HG02623 (cell line): ENCODE results near the gene RIMOC1.
A peak's percentile ranks its signal among the peaks of the same experiment; 100 is the strongest.

Experiments
- ATAC-seq: cut with Tn5 transposase; IDR thresholded peaks from one replicate; pipeline ENCODE4 v1.9.1; 2021; ENCODE audit warnings: moderate library complexity; ENCODE audit not compliant: unreplicated experiment

Gene RIMOC1

DNA sequence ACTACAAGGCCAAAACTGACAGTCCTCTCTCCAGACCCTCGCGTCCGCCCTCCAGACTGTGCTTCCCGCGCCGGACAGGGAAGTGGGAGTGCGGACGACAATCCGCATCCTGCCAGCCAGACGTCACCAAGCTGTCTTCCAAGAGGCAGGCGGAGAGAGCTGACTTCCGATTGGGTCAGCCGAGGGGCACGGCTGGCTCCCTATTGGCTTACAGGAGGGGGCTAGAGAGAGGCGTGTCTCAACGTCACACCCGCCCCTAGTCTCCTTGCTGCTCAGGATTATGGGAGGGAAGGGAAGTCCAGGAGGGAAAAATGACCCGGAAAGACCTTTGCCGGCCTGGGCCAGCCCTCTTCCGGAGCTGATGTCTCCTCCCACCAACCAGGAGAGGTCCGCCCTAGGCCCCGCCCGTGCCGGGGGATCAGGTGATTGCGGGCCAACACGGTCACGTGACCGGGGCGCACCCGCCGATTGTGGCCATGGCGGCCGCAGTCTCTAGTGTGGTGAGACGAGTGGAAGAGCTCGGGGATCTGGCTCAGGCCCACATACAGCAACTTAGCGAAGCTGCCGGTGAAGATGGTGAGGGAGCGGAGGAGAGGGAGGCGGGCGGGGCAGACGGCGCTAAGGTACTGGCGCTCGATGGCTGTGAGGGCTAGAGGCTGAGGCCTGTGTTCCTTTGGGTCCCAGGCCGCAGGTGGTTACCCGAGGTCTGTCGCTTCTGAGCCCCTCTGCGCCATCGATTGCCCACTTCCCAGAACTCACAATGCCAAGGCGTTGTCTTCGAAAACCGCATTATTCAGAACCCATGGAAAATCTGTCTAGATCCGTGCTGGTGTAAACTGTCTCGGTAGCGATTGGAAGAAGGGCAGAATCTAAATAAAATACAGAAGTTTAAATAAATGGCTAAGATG lies at the start of gene RIMOC1:
Gene RIMOC1 (plus strand): TSS at position 453 of the 908 bp plus-strand sequence. CDS start 24 bp downstream, at position 477.
- peak; percentile 98 for ATAC-seq

DNA sequence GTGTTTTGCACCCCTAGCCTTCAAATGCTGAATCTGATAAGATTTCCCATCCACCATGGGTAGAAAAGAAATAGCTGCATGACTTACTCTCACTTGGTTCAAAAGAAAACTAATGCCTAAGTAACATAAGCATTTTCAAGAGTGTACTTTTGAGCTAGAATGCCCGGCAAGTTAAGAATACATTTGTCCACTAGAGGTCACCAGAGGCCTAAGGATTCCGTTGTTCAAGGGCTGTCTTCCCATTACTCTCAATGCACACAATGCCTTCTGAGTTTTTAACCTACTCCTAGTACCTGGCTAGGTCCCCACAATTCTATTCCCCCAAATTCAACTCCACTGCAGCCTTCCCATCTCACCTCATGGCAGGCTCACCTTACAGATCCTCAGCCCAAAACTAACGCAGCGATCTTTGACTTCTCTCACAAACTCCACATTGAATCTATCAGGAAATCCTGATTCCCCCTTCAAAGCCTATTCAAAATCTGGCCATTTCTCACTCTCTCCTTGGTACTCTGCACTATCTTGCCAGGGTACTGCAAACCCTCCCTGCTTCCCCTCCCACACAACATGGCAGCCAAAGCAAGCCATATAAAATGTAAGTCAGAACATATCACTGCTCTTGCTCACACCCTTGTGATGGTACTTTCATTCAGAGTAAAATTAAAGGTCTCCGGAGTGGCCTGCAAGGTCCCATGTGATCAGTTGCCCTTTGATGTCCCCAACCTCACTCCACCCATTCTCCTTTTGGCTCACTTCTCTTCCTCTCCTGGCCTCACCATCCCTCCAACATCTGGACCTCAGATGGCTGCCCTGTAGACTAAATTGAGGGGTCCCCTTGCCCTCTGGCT lies 47.3 kb upstream of the RIMOC1 start:
- ATAC-seq, result peak; percentile 92

- ATAC-seq, result no peak
Observed at GRCh38 chr5:41857989-41858388, 46.2 kb upstream of the RIMOC1 start.

DNA sequence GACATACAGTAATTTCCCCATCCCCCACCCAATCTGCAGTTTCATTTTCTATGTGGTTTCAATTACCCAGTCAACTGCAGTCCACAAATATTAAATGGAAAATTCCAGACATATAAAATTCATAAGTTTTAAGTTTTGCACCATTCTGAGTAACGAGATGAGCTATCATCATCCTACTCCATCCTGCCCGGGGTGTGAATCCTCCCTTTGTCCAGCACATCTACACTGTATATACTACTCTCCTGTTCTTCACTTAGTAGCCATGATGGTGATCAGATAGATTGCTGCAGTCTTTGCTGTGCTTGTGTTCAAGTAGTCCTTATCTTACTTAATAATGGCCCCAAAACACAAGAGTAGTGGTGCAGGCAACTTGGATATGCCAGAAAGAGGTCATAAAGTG lies 45.3 kb upstream of the RIMOC1 start:
- ATAC-seq, result no peak

DNA sequence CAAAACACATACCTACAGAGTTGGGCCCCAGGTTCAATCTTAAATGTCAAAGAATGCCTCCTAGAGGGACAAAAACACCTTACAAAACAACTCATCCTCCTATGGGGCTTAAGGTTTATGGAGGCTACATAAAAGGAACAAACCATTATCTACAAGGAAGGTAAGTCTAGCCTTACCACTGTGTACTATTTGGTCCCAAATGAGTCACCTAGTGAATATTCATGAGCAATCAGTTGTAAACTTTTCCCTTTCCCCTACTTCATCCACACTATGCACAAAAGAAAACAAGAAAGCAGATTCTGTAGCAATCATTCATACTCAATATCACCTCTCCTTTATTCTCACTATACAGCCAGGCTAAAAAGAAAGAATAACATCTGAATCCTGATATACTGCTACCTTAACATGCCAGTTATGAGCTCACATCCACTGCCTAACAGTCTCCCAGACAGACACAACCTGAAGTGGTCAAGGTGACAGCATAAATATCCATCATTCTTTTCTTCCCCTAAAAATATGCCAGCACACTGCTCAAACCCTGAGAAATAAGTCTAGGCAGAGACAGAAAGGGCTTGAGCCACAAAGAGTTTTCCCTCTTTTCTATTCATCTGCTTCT lies 40.2 kb upstream of the RIMOC1 start:
- peak; percentile 66 for ATAC-seq

DNA sequence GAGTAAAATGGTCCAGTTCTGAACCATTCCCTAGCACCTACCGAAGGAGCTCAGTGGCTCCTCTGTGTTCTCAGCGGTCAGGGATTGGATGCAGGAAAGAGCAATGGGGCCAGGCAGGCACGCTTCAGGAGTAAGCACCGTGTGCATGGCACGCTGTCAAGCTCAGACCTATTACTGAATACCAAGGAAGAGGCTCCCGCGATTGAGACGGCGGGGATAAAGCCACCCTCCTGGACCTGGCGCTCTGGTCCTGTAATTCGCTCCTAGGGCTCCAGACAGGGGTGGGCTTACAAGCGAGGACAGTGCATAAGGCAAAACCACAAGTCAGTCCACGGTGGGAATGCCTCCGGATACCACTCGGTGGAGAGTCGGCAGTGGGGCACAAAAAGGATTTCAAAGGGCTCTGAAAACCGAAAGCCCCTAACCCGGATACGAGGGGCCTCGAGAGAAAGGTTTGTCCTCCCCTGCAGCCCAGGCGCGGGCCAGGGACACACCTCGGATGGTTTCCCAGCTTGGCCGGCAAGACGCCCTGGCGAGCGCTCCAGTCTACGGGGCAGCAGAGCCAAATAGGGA lies 34.9 kb upstream of the RIMOC1 start:
- no peak for ATAC-seq

DNA sequence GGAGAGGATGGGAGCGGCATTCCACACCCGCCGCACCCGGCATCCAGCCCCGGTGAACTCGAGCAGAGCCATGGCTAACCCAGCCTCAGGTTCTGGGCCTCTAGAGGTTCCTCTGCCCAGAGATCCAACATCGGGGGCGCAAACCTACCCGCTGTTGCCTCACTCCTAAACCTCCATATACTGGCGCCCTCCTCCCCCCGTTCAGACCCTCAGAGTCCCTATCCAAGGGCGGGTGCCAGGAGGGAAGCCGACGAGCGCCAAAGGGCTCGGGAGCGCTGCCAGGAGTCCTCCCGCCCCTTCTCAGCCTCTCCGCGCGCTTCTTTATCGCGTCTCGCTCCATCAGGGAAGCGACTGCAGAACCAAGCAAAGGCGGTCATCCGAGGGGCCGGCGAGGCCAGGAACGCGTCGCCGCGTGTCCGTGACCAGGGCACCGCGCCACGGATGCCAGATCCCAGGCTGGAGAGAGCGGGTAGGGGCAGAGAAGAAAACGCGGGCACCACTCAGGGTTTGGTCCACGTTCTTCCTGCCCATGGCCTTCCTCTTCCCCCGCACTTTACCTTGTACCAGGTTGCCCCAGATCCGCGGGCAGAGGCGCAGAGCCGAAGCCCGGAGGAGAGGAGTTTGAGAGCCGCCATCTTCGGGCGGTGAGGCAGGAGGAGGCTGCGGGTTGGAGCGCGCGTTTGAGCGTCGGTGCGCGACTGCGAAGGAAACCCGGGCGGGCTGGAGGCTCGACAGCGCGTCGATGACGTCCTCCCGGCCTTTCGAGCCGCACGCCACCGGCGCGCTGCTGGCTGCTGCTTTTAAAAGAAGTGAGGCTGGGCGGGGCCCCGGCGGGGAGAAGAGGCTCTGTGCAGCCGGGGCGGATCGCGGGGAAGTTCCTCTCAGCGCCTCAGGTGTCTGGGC lies 34.2 kb upstream of the RIMOC1 start, which contains the start of gene OXCT1:
Gene OXCT1 (minus strand): TSS at position 702 of the 903 bp plus-strand sequence. CDS start 67 bp downstream, at position 635.
- ATAC-seq, result peak; percentile 95

- no peak for ATAC-seq
Observed at GRCh38 chr5:41870627-41871048, 33.5 kb upstream of the RIMOC1 start.

- ATAC-seq, result no peak
Observed at GRCh38 chr5:41871852-41872251, 32.3 kb upstream of the RIMOC1 start.

GRCh38 chr5:41874512-41875060 lies 29.6 kb upstream of the RIMOC1 start:
- no peak for ATAC-seq

DNA sequence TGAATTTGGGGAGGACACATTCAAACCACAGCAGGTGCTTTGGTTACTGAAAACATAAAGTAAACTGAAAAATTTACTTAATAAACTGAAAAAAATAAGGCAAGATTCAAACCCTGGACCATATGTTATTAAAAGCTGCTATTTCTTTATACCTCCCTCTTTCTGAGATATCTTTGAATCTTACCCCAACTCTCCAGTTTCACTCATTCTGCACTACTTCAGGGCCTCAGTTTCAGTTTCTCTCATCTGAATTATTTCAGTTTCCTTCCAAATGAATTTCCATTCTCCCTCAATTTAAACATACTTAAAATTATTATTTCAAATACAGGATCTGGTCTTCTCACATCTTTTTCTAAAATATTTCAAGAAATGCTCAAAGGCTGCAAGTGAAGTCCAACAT lies 29.0 kb upstream of the RIMOC1 start:
- ATAC-seq, result peak; percentile 16

GRCh38 chr5:41876678-41877077 lies 27.5 kb upstream of the RIMOC1 start:
- ATAC-seq, result no peak

GRCh38 chr5:41877408-41877807 lies 26.7 kb upstream of the RIMOC1 start:
- ATAC-seq, result no peak

DNA sequence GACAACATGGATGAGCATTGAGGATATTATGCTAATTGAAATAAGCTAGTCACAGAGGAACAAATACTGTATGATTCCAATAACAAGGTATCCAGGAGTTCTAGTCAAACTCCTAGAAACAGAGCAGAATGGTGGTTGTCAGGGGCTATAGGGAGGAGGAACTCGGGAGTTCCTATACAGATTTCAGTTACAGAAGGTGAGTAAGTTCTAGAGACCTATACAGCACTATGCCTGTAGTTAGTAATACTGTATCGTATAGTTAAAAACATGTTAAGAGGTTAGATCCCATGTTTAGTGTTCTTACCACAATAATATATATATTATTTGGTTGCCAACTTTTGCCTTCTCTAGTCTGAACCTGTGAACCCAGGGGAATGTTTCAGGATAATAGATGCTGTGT lies 26.0 kb upstream of the RIMOC1 start:
- no peak for ATAC-seq

DNA sequence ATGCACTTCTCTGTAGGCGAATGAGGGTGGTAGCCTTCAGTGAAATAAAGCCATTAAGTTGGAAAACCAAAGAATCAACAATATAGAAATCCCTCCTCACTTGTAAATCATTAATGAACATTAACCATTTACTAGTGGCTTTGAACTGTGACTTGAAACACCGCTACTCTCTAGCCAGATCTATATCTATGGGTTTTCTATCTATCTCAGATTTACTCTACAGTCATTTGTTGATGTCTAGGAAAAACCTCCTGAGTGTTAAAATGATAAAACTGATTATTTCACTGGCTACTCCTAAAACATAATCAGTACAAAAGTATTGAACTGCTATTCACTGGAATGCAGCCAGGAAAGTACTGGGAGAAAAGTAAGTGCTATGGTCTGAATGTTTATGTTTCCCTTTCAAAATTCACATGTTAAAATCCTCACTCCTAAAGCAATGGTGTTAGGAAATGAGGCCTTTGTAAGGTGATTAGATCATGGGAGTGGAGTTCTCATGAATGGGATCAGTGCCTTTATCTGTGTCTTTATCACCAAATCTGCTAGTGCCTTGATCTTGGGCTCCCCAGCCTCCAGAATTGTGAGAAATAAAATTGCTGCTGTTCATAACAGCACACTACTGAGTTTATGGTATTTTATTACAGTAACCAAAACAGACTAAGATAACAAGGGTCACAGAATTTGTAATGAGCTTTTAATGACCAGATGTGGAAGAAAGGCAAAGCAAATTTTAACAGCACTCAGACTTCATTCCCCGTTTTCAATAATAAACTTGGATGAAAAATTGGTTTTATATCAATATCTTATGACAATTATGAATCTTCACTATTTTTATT lies 25.3 kb upstream of the RIMOC1 start:
- no peak for ATAC-seq

DNA sequence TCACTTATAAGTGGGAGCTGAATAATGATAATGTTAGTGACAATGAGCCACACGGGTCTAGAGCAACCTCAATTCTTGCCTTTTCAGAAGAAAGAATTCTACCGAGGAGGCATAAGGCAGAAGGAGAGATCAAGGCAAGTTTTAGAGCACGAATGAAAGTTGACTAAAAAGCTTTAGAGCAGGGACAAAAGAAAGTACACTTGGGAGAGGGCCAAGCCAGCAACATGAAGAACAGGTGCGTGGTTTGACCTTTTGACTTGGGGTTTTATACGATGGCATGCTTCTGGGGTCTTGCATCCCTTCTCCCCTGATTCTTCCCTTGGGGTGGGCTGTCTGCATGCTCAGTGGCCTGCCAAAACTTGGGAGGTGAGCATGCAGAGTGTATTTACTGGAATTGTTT lies 21.4 kb upstream of the RIMOC1 start:
- ATAC-seq, result no peak

GRCh38 chr5:41883243-41883642 lies 20.9 kb upstream of the RIMOC1 start:
- ATAC-seq, result no peak

- ATAC-seq, result no peak
Observed at GRCh38 chr5:41883936-41884335, 20.2 kb upstream of the RIMOC1 start.

GRCh38 chr5:41885286-41885685 lies 18.9 kb upstream of the RIMOC1 start:
- ATAC-seq, result no peak
